ENCODE results near the gene LAG3.
A peak's percentile ranks its signal among the peaks of the same experiment; 100 is the strongest.

The LAG3 gene

DNA sequence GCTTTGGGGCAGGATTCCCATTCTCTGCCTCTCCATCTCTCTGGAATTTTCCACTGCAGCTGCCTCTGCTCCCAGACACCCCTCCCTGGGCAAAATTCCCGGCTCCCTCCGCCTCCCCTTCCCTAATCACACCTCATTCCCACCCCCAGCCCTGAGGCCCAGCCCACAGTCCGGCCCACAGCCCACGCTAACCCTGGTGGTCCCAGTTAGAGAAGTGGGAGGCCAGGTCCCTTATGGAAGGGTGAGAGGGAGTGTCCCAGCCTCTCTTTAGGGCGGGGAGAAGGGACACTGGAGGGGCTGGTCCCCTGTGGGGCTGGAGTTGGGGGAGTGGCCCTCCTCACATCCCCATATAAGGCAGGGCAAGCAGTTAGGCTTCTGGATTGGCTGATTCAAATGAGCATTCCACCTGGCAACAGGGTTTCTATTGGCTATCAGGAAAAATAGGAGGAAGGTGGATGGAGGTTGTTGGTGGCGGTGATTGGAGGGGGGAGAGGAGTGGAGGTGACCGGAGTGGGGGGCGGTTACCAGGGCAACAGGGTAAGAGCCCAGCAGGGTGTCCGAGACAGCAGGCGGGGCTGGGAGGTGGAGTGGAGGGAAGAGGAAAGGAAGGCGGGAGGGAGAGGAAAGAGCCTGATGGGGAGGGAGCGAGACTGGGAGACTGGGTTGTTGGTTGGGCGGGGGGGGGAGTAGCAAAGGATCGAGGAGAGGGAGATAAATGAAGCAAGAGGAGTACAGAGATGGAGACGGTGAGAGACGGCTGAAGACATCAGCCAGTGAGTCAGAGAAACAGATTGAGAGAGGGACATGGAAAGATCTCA, 8.1 kb upstream of the LAG3 start:
- H3K27me3 Mint-ChIP-seq (ENCODE audit: low read depth): peaks cover 23% of the 10 kb centered on the region
- peaks cover 8% of the 10 kb centered on the region for H3K36me3 Mint-ChIP-seq (ENCODE audit: low read depth)
- peaks cover 30% of the 10 kb centered on the region for H3K4me1 Mint-ChIP-seq (ENCODE audit: low read depth)
- no peaks in the 10 kb centered on the region for H3K9me3 Mint-ChIP-seq
- peak overlapping the region; percentile 79 for H3K4me3 Mint-ChIP-seq
- H3K27ac Mint-ChIP-seq: peak overlapping the region; percentile 69

DNA sequence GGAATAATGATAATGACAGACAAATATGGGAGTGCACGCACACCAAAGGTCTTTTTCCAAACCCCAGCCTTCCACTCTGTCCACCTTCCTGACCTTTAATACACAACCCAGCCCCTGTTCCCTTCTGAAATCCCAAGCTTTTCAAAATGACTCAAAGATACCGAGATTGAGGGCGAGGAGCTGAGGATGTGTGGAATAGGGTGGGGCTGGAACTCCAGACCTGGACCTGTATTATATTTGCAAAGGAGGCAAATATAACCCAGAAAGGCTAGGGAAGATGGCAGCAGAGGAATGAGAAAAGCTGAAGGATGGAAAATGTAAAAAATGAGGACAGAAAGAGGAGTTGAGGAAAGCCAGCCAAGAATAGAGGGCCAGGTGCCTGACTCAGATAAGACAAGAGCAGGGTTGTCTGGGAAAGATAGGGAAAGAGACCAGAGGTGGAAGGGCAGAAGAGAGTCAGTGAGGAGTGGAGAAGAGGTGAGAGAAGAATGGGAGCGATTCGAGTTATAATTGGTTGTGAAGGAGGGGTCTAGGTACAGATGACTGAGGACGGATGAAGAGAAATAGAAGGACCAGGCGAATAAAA, 7.2 kb upstream of the LAG3 start:
- Mint-ChIP-seq H3K9me3 (no peaks in the 10 kb centered on the region), H3K36me3 (ENCODE audit: low read depth) (peaks cover 8% of the 10 kb centered on the region), H3K4me1 (ENCODE audit: low read depth) (peaks cover 35% of the 10 kb centered on the region), H3K27ac (peak overlapping the region; percentile 49), H3K27me3 (ENCODE audit: low read depth) (peaks cover 23% of the 10 kb centered on the region), H3K4me3 (peak overlapping the region; percentile 78)

DNA sequence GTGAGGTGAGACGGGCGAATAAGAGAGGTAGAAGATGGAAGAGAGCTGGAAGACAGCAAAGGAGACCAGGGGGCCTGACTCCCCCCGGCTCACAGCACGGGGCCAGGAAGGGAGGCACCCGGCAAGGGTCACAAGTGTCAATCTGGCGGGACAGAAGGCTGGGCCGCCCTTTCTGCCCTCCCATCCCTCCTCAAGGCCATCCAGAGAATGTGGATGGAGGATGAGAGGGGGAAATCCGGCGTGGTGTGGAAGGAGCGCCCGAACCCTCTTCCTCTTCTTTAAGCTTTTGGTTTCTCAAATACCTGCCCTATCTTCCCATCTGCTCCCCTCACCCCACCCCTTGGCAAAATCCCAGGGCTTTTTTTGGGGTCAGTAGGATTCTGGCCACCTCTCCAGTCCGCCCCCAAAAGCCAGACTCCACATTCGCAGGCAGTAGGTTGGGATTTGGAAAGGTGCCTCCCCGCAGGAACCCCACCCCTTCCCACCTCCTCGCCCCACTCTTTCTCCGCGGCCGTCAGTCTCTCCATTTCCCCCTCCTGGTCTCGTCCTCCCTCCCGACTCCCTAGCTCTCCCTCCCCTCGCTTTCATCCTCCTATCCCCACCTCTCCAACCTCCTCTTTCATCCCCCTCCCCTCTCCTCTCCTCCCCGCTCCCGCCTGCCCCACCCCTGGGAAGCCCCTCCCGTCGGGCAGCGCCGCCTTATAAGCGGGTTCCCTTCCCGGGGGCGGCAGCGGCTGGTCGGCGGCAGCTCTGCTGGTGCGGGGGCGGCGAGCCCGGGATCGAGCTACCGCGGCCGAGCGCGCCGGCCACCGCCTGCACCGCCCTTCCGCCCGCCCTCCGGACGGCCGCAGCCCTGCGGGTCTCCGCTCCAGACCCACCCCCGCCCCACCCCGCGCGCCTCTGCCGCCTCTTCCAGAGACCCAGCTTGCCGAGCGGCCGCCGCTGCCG, 6.4 kb upstream of the LAG3 start, which contains the start of gene PTMS:
Gene PTMS, plus strand, starts transcription at position 730 of the 948 bp plus-strand sequence. CDS start 343 bp downstream, outside the sequence.
- Mint-ChIP-seq H3K27ac (peak within 1 kb of the TSS; percentile 89), H3K27me3 (ENCODE audit: low read depth) (peaks cover 23% of the 10 kb centered on the region), H3K9me3 (no peaks in the 10 kb centered on the region)

DNA sequence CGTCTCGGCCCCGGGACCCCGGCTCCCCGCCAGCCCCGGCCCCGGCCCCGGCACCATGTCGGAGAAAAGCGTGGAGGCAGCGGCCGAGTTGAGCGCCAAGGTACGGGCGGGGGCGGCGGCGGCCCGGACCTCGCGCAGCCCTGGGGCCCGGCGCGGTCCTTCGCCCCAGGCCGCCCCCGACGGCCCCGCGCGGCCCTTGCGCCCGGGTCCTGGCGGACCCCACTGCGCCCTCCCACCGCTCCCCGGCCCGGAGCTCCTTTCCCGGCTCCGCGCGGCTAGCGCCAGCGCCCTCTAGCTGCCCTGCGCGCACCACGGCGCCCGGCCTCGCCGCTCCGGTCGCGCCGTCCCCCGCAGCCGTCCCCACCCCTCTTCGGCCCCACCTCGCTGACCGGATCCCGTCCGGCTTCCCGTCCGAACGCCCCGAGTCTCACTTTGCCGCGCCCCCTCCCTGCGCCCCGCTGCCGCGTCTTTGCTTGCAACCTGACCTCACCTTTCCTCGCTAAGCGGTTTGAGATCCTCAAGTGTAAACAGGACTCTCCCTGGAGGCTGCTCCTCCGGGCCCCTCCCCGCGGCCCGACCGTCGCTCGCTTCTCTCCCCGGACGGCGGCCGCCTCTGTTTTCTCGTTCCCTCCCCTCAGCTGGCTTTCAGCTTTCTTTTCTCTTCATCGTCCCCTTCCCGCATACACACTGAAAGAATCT, 5.5 kb upstream of the LAG3 start:
- Mint-ChIP-seq H3K9me3 (no peaks in the 10 kb centered on the region), H3K36me3 (ENCODE audit: low read depth) (peaks cover 11% of the 10 kb centered on the region), H3K4me1 (ENCODE audit: low read depth) (peaks cover 46% of the 10 kb centered on the region), H3K27me3 (ENCODE audit: low read depth) (peaks cover 23% of the 10 kb centered on the region), H3K27ac (peak overlapping the region; percentile 89), H3K4me3 (peak overlapping the region; percentile 90)

More for the DNA sequence above, 6.4 kb upstream of the LAG3 start, which contains the start of gene PTMS:
- H3K36me3 Mint-ChIP-seq (ENCODE audit: low read depth): peaks cover 9% of the 10 kb centered on the region
- peaks cover 38% of the 10 kb centered on the region for H3K4me1 Mint-ChIP-seq (ENCODE audit: low read depth)
- peak within 1 kb of the TSS; percentile 90 for H3K4me3 Mint-ChIP-seq

DNA sequence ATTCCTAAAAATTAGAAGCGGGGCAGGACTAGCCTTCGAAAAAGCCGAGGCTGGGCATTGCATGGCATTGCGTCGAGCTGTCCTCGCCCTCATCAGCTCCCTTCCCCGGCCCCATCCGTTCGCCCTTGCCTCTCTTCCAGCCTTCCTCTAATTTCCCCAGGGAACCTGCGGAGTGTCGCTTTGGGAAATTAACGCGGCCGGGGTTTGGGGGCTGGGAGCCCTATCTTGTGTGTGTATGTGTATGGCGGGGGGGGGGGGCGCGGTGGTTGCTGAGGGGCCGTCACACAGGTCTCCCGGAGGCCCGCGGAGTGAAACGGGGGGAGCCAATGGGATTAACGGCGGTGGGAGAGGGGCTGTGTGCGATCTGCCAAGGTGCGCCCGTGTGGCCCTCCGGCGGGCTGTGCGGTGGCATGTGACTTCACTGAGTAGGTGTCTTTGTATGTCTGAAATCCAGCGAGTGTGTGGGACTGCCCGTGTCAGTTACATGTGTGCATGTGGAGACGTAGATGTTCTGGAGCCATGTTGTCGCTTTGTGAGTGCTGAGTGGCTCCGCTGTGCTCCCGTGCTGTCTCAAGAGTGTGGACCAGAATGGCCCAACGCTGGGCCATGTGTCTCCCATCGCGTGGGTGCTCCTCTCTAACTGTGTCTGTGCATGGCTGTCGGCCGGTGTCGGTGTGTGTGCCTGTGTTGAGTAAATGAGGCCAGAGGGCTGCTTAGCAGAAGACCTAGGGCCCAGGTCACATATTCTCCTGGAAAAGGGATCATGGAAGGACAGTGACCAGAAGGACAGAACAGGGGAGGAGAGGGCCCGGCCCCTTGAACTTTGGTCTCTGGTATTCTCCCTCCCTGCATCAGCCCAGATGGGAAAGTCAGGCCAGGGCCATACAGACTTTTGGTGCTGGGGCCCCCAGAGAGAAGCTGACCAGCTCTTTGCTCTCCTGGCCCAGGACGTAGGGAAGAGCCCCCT, 4.7 kb upstream of the LAG3 start:
- H3K36me3 Mint-ChIP-seq (ENCODE audit: low read depth): peaks cover 11% of the 10 kb centered on the region
- peaks cover 47% of the 10 kb centered on the region for H3K4me1 Mint-ChIP-seq (ENCODE audit: low read depth)

DNA sequence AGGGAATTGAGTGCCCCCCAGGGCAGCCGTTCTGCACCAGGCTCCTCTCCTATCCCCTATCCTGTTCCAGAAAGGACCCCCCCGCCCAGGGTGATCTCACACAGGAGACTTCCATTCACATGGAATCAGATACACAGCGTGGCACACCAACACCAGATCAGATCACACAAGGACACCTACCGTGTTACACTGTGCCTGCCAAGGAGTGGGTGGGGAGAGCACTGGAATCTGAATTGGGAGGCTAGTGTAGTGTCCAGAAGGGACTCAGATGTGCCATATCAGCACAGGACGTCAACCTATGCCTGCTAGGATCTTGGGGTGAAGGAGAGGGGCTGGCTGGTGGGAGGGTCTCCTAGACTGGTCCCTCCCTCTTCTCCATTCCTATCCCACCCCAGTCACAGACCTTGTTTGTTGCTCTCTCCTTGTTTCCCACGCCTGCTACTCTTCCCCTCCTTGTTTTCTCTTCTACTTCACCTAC, 3.8 kb upstream of the LAG3 start:
- Mint-ChIP-seq H3K4me3 (peak overlapping the region; percentile 90), H3K9me3 (no peaks in the 10 kb centered on the region), H3K4me1 (ENCODE audit: low read depth) (peaks cover 52% of the 10 kb centered on the region)

More for the DNA sequence above, 4.7 kb upstream of the LAG3 start:
- no peaks in the 10 kb centered on the region for H3K9me3 Mint-ChIP-seq
- peak overlapping the region; percentile 89 for H3K27ac Mint-ChIP-seq
- peaks cover 16% of the 10 kb centered on the region for H3K27me3 Mint-ChIP-seq (ENCODE audit: low read depth)
- peak overlapping the region; percentile 90 for H3K4me3 Mint-ChIP-seq

DNA sequence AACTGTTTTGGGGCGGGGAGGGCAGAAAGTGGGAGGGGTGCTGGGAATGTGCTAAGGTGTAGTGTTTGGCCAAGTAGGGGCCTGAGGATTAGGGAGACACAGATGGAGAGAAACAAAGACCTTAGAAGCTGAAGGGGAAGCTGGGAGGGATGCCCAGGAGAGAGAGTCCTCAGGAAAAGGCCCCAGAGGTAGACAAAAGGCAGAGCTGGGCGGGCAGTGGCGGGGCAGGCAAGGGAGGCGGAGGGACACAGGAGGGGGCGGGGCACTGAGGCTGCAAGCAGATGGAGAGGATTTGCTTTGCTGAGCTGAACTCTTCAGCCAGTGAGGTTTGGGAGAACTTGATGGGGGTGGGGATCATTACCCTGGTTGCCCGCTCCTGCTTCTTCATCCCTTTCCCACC, 3.3 kb upstream of the LAG3 start:
- Mint-ChIP-seq H3K9me3 (no peaks in the 10 kb centered on the region), H3K27ac (no peak overlapping the region), H3K36me3 (ENCODE audit: low read depth) (peaks cover 11% of the 10 kb centered on the region), H3K27me3 (ENCODE audit: low read depth) (peaks cover 15% of the 10 kb centered on the region), H3K4me3 (no peak overlapping the region), H3K4me1 (ENCODE audit: low read depth) (peaks cover 52% of the 10 kb centered on the region)

More for the DNA sequence above, 3.8 kb upstream of the LAG3 start:
- H3K27me3 Mint-ChIP-seq (ENCODE audit: low read depth): peaks cover 16% of the 10 kb centered on the region
- peaks cover 11% of the 10 kb centered on the region for H3K36me3 Mint-ChIP-seq (ENCODE audit: low read depth)
- no peak overlapping the region for H3K27ac Mint-ChIP-seq

DNA sequence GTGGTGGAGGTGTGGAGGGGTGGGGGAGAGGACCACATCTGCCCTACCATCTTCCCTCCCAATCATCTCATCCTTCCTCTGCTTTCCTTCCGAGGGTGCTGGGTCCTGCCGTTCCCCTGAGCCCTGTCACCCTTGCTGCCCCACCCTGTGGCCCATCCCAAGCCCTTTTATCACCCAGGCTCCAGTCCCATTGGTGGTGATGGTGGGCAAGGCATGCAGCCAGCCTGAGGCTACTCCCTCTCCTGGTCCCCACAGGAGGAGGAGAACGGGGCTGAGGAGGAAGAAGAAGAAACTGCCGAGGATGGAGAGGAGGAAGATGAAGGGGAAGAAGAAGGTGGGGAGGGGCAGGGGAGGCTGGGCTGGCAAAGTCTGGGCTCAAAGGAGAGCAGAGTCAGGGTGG, 2.7 kb upstream of the LAG3 start:
- H3K36me3 Mint-ChIP-seq (ENCODE audit: low read depth): peaks cover 9% of the 10 kb centered on the region
- H3K27ac Mint-ChIP-seq: peak overlapping the region; percentile 72
- H3K4me1 Mint-ChIP-seq (ENCODE audit: low read depth): peaks cover 51% of the 10 kb centered on the region
- H3K4me3 Mint-ChIP-seq: no peak overlapping the region
- H3K9me3 Mint-ChIP-seq: no peaks in the 10 kb centered on the region
- peaks cover 8% of the 10 kb centered on the region for H3K27me3 Mint-ChIP-seq (ENCODE audit: low read depth)

DNA sequence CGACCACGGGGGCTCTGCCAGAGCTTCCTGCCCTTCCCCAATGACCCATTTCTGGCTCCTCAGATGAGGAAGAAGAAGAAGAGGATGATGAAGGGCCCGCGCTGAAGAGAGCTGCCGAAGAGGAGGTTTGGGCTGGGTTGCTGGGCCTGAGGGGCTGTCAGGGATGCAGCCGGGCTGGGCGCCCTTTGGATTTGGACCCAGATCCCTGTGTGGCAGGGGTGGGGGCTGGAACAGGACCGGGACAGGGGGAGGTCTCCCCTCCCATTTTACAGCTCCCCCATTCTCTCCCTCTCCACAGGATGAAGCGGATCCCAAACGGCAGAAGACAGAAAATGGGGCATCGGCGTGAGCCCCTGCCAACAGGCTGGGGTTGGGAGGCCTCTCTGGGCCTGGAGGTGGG, 2.2 kb upstream of the LAG3 start:
- no peaks in the 10 kb centered on the region for H3K9me3 Mint-ChIP-seq
- H3K27me3 Mint-ChIP-seq (ENCODE audit: low read depth): peaks cover 5% of the 10 kb centered on the region
- peaks cover 53% of the 10 kb centered on the region for H3K4me1 Mint-ChIP-seq (ENCODE audit: low read depth)
- H3K27ac Mint-ChIP-seq: no peak overlapping the region
- H3K4me3 Mint-ChIP-seq: no peak overlapping the region
- peaks cover 13% of the 10 kb centered on the region for H3K36me3 Mint-ChIP-seq (ENCODE audit: low read depth)

DNA sequence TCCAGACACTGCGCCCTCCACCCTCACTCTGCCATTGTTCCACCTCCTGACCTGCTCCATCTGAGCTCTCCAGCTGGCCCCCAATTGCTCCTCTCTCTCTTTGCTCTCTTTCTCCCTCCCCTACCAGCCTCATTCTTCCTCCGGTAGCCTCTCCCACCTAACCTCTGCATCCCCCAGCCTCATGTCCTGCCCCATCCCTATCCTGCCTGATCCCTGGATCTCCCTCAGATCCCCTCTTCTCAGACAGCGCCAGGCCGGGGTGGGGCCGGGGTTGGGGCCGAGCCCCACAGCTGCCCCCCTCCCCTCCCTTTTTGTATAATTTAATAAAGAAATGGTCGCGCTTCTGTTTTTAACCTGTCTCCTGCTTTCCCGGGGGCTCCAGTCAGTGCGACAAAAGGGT, 1.7 kb upstream of the LAG3 start:
- Mint-ChIP-seq H3K4me3 (no peak overlapping the region), H3K27ac (peak overlapping the region; percentile 84), H3K27me3 (ENCODE audit: low read depth) (peaks cover under 1% of the 10 kb centered on the region), H3K4me1 (ENCODE audit: low read depth) (peaks cover 52% of the 10 kb centered on the region), H3K9me3 (no peaks in the 10 kb centered on the region), H3K36me3 (ENCODE audit: low read depth) (peaks cover 15% of the 10 kb centered on the region)

DNA sequence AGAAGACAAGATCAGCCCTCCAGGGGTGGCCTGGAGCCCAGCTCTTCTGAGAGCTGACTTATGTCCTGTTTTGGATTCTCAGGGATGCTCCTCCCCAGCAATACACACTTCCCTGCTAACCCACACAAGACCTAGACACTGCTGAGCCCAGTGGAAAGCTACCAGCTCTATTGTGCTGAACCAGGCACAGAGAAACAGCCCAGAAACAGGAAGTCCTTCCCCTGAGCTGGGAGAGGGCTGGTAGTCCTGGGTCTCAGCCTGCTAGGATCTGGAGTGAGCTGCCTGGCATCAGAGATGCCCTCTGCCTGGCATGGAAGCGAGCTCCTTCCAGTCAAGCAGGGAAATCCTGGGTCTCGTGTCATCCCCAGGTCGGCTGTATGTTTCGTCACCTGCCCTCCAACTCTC, 1.2 kb upstream of the LAG3 start:
- H3K4me3 Mint-ChIP-seq: peak overlapping the region; percentile 2
- peaks cover 55% of the 10 kb centered on the region for H3K4me1 Mint-ChIP-seq (ENCODE audit: low read depth)
- no peaks in the 10 kb centered on the region for H3K9me3 Mint-ChIP-seq
- peaks cover 16% of the 10 kb centered on the region for H3K36me3 Mint-ChIP-seq (ENCODE audit: low read depth)
- no peaks in the 10 kb centered on the region for H3K27me3 Mint-ChIP-seq (ENCODE audit: low read depth)
- H3K27ac Mint-ChIP-seq: peak overlapping the region; percentile 84

DNA sequence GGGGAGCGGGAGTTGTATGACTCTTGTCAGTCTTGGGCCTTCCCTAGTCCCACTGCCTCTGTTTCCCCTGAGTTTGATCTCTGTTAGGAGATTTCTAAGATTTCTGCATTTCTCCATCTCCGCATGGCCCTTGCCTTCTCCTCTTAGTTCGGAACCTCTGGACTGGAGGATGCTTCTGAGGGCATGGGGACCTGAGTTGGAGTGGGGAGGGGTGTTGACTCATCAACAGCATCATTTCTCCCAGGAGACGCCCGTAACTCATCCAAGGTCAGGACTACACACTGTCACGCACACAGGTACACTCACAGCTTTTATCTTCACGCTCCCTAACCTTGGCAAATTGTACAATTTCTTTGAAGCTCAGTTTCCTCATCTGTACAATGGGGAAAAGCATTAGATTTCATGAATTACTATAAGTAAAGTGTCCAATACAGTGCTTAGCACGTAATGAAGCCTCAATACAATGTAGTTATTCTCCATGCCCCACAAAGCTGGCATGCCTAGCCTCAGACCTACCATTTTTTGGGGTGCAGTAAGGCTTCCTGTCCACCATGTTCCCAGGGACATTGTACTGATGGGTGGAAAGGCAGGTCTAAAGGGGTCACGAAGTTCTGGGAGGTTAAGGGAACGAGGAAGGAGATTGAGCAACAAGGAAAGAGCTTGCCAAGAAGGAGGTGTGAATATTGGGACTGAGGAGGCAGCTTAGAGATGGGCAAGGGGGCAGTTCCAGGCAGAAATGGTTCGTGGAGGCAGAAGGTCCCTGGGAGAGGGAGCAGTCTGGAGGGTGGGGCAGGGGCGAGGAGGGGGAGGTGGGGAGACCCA, 600 bp upstream of the LAG3 start:
- no peaks in the 10 kb centered on the region for H3K27me3 Mint-ChIP-seq (ENCODE audit: low read depth)
- H3K27ac Mint-ChIP-seq: peak overlapping the region; percentile 84
- peaks cover 58% of the 10 kb centered on the region for H3K4me1 Mint-ChIP-seq (ENCODE audit: low read depth)
- H3K4me3 Mint-ChIP-seq: peak overlapping the region; percentile 81
- peaks cover 18% of the 10 kb centered on the region for H3K36me3 Mint-ChIP-seq (ENCODE audit: low read depth)
- no peaks in the 10 kb centered on the region for H3K9me3 Mint-ChIP-seq
